Left renal pelvis (tissue), 4 donors: ENCODE results near the gene POLE3. TPM values are rescaled to one million over a fixed set of nuclear protein-coding genes. Genes with fewer than 3 reads are reported as not detected.
A peak's percentile ranks its signal among the peaks of the same experiment; 100 is the strongest.
"Not testable (repeated sequence)": the region's sequence is repeated elsewhere in the genome, so short reads cannot be mapped to it uniquely, and the experiment has no call there.

Experiments
- DNase-seq, 4 donors: peaks; one replicate each; pipeline ENCODE4 v3.0.0-alpha.2; 2013; ENCODE audit warnings: low read depth in 4 of 4, low spot score in 3 of 4
- polyA plus RNA-seq, 4 donors: library from polyadenylated mRNA; unstranded; fragments of 120-200 nt; gene quantifications; one replicate each; pipeline ENCODE4 v1.2.1, GENCODE V29; 2013; ENCODE audit not compliant: insufficient read length in 4 of 4

The POLE3 gene
- polyA plus RNA-seq, 4 donors, result 34.6 to 69.9 (median 62.5) TPM

DNA sequence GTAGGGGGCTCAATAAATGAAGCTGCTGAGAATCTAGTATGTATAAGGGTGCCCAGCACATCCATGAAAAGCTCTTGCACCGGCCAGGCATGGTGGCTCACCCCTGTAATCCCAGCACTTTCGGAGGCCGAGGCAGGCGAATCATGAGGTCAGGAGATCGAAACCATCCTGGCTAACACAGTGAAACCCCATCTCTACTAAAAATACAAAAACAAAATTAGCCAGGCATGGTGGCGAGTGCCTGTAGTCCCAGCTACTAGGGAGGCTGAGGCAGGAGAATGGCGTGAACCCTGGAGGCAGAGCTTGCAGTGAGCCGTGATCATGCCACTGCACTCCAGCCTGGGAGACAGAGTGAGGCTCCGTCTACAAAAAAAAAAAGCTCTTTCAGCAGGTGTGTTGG lies 4.1 kb downstream of the POLE3 start:
- not testable (repeated sequence) for DNase-seq

DNA sequence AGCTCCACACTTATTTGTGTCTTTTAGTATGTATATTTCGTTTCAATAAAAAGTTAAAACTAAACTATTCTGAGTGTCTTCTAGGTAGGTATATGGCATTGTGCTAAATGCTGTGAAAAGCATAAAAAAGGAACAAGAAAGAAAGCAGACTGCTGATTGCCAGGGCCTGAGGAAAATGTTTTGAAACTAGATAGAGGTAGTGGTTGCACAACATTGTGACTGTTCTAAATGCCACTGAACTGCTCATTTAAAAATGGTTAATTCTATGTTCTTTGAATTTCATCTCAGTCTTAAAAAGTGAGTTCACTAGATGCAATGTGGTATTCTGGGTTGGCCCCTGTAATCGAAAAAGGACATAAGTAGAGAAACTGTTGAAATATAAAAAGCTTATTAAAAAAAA lies 6.8 kb downstream of the POLE3 start:
- DNase-seq, result no peak

DNA sequence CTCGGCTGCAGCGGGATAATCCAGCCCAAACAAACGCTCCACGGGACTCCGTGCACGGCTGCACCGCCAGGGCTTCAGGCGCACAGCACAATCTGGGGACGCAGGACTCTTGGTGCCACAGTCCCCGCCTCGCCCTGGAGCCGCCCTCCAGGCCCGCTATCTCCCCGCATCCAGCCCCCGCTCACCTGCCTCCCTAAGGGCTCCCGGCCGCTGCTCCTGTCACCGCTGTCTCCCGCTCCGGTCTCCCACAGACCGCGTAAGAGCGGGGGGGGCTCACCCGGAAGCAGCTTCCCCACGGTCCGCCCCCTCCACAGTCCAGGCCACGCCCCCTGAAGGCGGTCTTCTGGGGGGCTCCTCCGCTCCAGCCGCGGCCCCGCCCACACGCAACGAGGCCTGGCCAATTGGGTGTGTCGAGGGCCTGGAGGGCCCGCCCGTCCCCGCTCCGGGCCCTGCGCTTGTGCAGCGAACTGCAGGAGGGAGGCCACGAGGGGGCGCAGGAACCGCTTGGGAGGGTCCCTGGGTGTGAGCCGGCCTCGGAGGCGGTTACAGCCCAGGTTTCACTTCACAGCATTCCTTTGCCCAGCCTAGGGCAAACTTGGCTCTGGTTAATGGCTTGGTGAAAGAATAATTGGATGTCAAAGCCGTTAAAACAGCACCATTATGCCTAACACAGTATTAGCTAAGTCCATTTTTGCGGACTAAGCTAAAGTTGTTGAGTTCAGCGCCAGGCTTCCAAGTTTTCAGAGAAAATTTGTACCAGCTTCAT lies 9.3 kb downstream of the POLE3 start, which contains the start of gene ALAD:
ALAD (minus strand) TSS at position 258 of the 766 bp plus-strand sequence. CDS start 7,725 bp downstream, outside the sequence.
- DNase-seq, result peak; percentile 94 to 98 (median 97)

DNA sequence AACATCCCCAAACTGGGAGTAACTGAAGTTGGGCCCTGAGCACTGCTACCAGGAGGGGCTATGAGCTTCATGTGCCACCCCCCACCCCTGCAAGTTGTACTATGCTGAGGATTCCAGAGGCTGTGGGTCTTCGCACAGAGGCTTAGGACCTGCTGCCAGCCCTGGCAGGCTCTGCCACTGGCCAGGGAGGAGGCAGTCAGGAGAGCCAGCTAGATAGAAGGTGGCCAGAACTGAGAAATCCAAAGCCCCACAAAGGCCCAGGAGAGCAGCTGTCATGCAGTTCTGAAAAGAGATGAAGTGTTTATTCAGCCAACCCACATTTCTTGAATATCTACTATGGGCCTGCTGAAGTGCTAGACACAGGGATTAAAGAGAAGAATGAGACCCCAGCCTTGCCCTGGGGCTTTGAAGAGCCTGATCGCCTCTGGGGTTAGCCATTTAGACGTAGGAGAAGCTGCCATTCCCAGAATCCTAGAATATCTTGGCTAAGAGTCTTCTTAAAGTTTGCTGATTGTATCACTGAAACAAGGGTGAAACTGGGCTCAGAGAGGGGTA lies 10.8 kb downstream of the POLE3 start:
- DNase-seq, result no peak

DNA sequence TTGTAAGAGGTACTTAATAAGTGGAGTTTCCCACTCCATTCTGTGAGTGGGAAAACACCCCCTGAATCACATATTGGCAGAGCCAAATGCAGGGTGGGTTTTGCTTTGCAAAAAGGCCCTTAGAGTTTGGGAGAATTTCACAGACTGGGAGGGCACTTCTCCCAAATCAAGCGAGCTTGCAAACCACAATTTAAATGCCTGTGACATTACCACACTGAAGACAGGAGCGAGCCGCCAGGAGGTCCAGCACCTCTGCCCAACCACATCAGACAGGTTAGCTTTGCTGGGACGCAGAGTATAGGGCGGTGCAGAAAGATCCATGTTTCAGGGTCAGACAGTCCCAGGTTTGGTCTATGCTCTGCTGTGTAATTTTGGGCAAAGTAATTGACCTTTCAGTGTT lies 11.7 kb downstream of the POLE3 start:
- DNase-seq, result no peak

DNA sequence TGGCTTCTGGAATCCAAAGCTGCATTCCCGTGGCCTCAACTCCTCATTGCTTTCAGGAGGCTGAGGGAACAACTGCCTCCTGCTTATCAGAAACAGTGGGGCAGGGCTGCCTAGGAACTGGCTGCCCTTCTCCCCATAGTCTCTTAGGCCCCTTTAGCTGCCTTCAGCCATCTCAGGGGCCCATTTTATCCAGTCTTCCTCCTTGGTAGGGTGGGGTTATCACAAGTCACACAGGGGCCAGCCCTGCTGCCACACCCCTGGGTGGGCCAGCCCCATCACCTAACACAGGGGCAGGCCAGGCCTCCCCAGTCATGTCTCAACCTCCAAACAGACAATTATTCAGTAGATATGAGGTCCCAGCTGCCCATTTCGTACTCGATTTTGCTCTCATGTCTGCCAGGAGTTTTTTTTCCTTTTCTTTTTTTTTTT lies 13.3 kb downstream of the POLE3 start:
- no peak for DNase-seq

DNA sequence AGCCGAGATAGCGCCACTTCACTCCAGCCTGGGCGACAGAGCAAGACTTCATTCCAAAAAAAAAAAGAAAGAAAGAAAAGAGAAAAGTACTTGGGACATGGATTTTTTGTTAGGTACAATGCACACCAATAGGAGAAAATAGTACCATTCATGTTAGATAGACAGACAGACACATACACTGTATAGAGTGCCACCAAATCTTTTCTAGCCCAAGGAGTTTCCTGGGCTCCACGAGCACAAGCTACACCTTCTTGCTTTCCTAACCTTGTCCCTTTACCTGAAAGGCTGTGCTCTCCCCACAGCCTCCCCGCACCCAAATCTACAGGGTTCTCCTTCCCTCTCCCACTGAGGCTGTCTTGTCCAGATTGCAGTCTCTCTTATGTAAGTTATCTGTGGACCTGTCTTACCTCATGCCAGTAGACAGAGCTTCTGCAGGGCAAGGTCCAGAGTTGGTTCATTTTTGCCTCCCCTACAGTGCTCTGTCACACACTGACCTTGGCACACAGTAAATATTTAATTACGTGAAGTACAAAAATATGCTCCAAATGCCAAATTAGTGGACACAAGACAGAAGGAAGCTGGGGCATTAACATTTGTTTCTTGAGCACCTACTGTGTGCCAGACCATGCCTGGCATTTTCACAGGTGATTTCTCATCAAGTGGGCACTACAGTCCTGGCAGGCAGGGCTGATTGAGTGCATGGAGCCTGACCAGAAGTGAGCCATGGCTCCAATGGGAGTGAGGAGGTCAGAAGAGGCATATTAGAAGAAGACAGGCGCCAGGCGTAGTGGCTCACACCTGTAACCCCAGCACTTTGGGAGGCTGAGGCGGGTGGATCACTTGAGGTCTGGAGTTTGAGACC lies 15.2 kb downstream of the POLE3 start:
- no peak for DNase-seq

DNA sequence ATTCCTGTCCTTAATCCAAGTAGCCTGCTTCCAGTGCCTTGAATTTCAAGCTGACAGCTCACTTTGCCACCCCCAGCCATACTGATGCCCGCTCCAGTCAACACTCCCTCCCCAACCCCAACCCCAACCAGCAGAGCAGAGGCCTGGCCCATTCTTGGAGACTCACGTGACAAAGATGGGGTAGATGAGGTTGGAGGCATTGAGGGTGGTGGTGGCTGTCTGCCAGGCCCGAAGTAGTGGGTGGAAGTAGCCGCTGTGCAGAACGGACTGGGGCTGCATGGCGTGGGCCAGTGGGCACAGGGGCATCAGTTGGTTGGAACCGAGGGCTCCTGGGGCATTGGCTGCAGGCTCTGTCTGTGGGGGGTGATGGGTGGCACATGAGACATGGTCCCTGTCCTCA lies 17.2 kb downstream of the POLE3 start:
- no peak for DNase-seq

DNA sequence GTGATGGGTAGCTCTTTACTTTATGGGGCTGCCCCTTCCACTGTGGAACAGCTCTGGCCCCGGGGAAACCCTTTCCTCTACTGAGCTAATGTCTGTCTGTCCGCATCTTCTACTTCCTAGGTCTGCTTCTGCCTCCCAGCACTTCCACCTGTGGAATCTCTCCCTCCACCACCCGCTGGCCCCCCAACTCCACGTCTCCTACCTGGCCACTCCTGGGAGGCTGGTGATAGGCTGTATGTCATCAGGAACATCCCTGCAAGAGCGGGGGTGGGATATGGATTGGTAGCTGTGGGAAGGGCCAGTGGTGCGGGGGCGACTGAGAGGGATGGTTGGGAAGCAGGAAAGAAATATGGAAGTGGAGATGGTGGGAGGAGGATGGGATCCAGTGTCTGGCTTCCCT lies 18.6 kb downstream of the POLE3 start:
- DNase-seq, result no peak

DNA sequence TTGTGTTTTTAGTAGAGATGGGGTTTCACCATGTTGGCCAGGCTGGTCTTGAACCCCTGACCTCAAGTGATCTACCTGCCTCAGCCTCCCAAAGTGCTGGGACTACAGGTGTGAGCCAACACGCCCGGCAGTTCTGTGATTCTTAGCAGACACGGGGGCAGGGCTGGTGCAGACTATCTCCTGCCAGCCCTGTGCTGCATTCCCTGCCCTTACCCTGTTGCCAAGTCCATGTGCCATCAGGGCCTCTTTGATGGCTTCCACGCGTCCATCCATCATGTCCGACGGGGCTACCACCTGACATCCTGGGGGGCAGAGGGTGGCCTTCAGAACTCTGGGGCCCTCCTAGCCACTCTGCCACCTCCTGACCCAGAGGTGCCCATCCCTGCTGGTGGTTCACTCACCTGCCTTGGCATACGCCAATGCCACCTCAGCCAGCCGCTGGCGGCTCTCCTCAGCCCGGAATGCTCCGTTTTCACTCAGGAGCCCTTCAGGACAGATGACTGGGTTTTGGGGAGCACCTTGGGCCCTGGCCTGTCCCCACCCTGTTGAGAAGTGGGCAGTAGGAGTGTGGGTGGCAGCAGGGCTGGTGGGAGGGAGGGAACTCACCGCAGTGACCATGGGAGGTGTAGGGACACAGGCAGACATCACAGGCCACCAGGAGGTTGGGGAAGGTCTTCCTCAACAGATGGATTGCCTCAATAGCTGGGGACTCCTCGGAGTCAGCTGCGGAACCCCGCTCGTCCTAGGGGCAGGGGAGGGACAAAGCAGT lies 20.1 kb downstream of the POLE3 start:
- no peak for DNase-seq

DNA sequence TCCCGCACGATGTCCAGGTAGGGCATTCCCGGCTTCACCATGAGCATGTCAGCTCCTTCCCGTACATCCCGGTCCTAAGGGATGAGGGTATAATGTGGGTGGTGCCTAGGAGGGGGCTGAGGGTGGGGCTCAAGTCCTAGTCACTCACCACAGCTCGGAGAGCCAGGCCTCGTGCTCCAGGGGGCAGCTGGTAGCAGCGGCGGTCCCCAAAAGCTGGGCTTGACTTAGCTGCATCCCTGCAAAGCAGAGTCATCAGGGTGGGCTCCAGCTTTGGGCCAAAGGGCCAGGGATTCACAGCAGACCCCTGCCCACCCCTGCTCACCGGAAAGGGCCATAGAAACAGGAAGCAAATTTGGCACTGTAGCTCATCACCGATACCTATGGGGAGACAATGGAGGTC lies 21.0 kb downstream of the POLE3 start:
- no peak for DNase-seq

DNA sequence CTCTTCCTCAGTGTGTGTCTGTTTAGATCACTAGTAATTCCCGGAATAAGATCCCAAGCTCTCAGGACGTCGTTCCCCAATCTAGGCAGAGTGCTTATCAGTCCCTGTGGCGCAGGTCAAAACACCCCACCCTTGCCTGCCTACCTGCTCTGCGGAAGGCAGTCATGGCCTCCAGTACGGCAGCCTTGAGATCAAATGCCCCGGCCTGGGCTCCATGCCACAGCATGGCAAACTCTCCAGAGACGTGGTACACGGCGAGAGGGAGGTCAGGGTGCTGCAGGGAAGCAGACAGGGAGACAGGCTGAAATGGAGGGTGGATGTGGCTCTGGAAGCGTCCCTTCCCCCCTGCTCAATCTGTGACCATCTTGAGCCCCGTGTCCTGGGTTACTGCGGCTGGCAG lies 21.6 kb downstream of the POLE3 start:
- DNase-seq, result no peak

DNA sequence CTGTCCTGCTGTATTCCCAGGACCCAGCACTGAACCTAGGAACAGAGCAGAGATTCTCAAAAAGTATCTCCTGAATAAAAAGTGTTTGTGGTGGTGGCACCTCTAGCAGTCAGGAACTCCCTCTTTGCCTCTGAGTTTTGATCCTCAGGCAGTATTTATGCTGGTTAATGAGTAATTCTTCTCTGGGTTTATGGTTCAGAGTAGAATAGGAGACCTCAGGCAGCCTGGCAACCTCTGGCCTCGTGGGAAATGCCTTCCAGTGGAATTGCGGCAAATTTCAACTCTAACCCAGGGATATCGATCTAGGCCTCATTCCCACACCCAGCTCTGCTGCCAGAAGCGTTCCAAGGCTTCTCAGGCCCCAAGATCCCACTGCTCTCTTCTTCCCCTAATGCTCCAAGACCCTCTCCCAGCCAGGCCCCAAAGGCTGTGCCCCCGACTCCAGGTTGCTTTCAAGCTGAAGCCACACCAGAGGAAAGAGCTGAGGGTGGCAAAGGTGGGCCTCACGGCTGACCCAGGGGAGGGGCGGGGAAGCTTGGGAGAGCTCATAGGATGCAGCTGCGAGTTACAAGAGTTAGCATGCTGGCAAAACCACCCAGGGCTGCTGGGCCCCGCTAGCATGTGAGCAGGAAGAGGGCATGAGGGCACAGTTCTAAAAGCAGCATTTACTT lies 22.8 kb downstream of the POLE3 start:
- DNase-seq, result no peak

DNA sequence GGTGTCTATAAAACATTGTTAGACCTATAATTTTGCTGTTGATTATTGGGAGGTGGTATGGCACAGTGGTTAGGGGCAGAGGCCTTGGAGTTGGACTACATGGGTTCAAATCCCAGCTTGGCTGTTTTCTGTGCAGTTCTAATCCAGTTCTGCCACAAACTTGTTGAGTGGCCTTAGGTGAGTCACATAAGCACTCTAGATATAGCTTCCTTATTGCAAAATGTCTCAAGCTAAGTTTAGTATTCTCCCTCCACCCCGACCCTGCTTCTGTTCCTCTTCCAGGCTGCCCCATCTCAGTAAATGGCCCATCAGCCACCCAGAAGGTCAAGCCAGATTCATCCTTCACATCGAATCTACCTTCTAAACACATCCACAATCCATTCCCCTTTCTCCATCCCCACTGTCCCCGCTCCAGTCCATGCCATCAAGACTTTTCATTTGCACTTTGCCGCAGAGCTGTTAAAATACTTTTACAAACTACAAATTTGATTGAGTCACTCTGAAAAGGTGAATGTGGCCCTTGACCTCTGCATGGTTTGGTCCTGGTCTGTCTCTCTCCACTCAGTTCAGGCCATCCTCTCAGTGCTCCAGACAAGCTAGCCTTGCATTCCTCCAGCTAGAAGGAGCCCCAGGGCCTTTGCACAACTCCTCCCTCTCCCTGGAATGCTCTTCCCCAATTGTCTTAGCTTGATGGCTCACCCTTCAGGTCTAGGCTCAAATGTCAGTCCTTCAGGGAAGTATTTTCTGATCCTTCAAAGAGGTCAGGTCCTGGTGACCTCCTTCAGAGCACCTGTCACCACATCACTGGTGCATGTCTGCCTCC lies 23.7 kb downstream of the POLE3 start:
- no peak for DNase-seq

DNA sequence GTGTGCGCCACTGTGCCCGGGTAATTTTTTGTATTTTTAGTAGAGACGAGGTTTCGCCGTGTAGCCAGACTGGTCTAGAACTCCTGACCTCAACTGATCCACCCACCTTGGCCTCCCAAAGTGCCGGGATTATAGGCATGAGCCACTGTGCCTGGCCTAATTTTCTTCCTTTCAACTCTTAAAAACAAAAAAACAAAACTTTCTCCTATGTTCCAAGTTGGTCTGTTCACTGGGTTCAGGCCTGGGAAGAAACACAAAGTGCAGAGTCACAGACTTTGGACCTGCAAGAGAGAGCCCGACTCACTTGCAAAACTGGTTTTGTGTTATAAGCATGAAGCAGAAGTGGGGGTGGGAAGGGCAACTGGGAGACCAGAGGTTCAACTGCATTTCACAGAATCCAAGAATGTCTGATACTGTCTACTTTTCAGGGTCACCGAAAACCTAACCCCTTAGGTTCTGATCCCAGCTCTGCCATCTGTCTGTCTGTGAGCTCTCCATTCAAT lies 28.5 kb downstream of the POLE3 start:
- no peak for DNase-seq

DNA sequence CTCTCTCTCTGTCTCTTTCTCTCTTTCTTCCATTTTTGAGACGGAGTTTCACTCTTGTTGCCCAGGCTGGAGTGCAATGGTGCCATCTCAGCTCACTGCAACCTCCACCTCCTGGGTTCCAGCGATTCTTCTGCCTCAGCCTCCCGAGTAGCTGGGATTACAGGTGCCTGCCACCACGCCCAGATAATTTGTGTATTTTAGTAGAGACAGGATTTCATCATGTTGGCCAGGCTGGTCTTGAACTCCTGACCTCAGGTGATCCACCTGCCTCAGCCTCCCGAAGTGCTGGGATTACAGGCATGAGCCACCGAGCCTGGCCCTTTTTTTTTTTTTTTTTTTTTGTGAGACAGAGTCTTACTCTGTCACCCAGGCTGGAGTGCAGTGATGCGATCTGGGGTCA lies 29.0 kb downstream of the POLE3 start:
- not testable (repeated sequence) for DNase-seq

DNA sequence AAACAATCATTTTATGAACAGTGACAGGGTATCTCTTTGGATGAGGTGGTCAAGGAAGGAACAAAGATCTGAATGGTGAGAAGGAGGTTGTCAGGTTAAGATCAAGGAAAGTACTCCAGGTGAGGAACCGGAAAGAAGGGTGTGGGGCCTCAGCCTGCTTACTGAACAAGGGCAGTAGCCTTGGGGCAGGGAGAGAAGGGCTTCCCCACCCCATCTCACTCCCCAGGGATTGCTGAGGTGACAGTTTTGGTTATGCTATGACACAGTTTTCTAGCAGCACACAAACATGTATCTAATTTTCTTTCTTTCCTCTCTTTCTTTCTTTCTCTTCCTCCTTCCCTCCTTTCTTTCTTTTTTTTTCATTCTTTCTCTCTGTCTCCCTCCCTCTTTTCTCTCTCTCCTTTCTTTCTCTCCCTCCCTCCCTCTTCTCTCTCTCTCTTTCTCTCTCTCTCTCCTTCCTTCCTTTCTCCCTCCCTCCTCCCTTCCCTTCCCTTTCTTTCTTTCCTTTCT lies 29.6 kb downstream of the POLE3 start:
- no peak for DNase-seq

DNA sequence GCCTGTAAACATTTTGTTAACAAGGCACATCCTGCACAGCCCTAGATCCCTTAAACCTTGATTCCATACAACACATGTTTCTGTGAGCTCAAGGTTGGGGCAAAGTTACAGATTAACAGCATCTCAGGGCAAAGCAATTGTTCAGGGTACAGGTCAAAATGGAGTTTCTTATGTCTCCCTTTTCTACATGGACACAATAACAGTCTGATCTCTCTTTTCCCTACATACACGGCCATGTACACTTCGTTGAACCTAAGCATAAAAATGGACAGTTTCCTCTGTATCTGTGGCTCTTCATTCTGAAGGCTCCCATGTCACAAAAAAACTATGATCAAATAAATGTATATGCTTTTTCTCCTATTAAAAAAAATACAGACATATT lies 30.7 kb downstream of the POLE3 start:
- DNase-seq, result not testable (repeated sequence)
